ENCODE data around the gene ADARB2. TPM values are rescaled to one million over a fixed set of nuclear protein-coding genes. Genes with fewer than 3 reads are reported as not detected.
"Not testable (repeated sequence)": the region's sequence is repeated elsewhere in the genome, so short reads cannot be mapped to it uniquely, and the experiment has no call there.

ADARB2 gene
- total and polyA plus RNA-seq, 5 donors: 0.53 to 1.6 (median 0.59) TPM

- intact Hi-C loops (cut with DNase I): no loop called here
- H3K9me3 ChIP-seq (ENCODE audit: control insufficient read depth, low read length): no peaks in the 10 kb centered on the region
- no peak overlapping the region for H3K27ac ChIP-seq (ENCODE audit: low read length)
- ATAC-seq (no peak), DNase-seq (no peak)
- no peaks in the 10 kb centered on the region for H3K27me3 ChIP-seq (ENCODE audit: control insufficient read depth, insufficient read depth)
- no peaks in the 10 kb centered on the region for H3K4me1 ChIP-seq (ENCODE audit: control insufficient read depth, insufficient read depth, low read length)
- H3K4me3 ChIP-seq (ENCODE audit: low read length): no peak overlapping the region
- WGBS: 82% methylated on average over 11 of the region's 11 CpGs
Measured at GRCh38 chr10:1625731-1626130, 111.6 kb downstream of the ADARB2 start.

GRCh38 chr10:1625079-1625478, 112.2 kb downstream of the ADARB2 start:
- intact Hi-C loops (cut with DNase I): no loop called here
- Histone ChIP-seq H3K4me3 (ENCODE audit: low read length) (no peak overlapping the region), H3K4me1 (ENCODE audit: control insufficient read depth, insufficient read depth, low read length) (no peaks in the 10 kb centered on the region), H3K9me3 (ENCODE audit: control insufficient read depth, low read length) (no peaks in the 10 kb centered on the region), H3K27ac (ENCODE audit: low read length) (no peak overlapping the region), H3K27me3 (ENCODE audit: control insufficient read depth, insufficient read depth) (no peaks in the 10 kb centered on the region)
- DNase-seq (no peak), ATAC-seq (no peak)
- WGBS: 85% methylated on average over 9 of the region's 9 CpGs

GRCh38 chr10:1624240-1624639, 113.1 kb downstream of the ADARB2 start:
- Histone ChIP-seq H3K9me3 (ENCODE audit: control insufficient read depth, low read length) (no peaks in the 10 kb centered on the region), H3K27ac (ENCODE audit: low read length) (no peak overlapping the region), H3K4me1 (ENCODE audit: control insufficient read depth, insufficient read depth, low read length) (no peaks in the 10 kb centered on the region), H3K27me3 (ENCODE audit: control insufficient read depth, insufficient read depth) (no peaks in the 10 kb centered on the region), H3K4me3 (ENCODE audit: low read length) (no peak overlapping the region)
- ATAC-seq (no peak), DNase-seq (no peak)
- WGBS: 66% methylated on average over 12 of the region's 12 CpGs
- intact Hi-C loops (cut with DNase I): no loop called here

- Histone ChIP-seq H3K27ac (ENCODE audit: low read length) (no peak overlapping the region), H3K4me1 (ENCODE audit: control insufficient read depth, insufficient read depth, low read length) (no peaks in the 10 kb centered on the region), H3K9me3 (ENCODE audit: control insufficient read depth, low read length) (no peaks in the 10 kb centered on the region), H3K4me3 (ENCODE audit: low read length) (no peak overlapping the region), H3K27me3 (ENCODE audit: control insufficient read depth, insufficient read depth) (no peaks in the 10 kb centered on the region)
- intact Hi-C loops (cut with DNase I): no loop called here
- DNase-seq (no peak), ATAC-seq (no peak)
Measured at GRCh38 chr10:1620803-1621202, 116.5 kb downstream of the ADARB2 start.

GRCh38 chr10:1617376-1618317, 119.7 kb downstream of the ADARB2 start:
- not testable (repeated sequence) for DNase-seq, ATAC-seq
- 19% methylated on average over 13 of the region's 13 CpGs for WGBS

GRCh38 chr10:1616701-1617100, 120.6 kb downstream of the ADARB2 start:
- intact Hi-C loops (cut with DNase I); DNase-seq; H3K27ac ChIP-seq (ENCODE audit: low read length); ATAC-seq; H3K9me3 ChIP-seq (ENCODE audit: control insufficient read depth, low read length); H3K4me1 ChIP-seq (ENCODE audit: control insufficient read depth, insufficient read depth, low read length); H3K4me3 ChIP-seq (ENCODE audit: low read length); H3K27me3 ChIP-seq (ENCODE audit: control insufficient read depth, insufficient read depth): not testable (repeated sequence)
- WGBS: 32% methylated on average over 9 of the region's 9 CpGs

More at GRCh38 chr10:1617376-1618317, 119.7 kb downstream of the ADARB2 start:
- H3K27me3 ChIP-seq (ENCODE audit: control insufficient read depth, insufficient read depth); H3K4me1 ChIP-seq (ENCODE audit: control insufficient read depth, insufficient read depth, low read length); H3K27ac ChIP-seq (ENCODE audit: low read length); H3K4me3 ChIP-seq (ENCODE audit: low read length); intact Hi-C loops (cut with DNase I); H3K9me3 ChIP-seq (ENCODE audit: control insufficient read depth, low read length): not testable (repeated sequence)

- intact Hi-C loops (cut with DNase I): no loop called here
- DNase-seq (no peak), ATAC-seq (no peak)
- Histone ChIP-seq H3K4me1 (ENCODE audit: control insufficient read depth, insufficient read depth, low read length) (no peaks in the 10 kb centered on the region), H3K4me3 (ENCODE audit: low read length) (no peak overlapping the region), H3K9me3 (ENCODE audit: control insufficient read depth, low read length) (no peaks in the 10 kb centered on the region), H3K27ac (ENCODE audit: low read length) (no peak overlapping the region), H3K27me3 (ENCODE audit: control insufficient read depth, insufficient read depth) (no peaks in the 10 kb centered on the region)
- WGBS: 82% methylated on average over 12 of the region's 12 CpGs
Measured at GRCh38 chr10:1615186-1615954, 122.0 kb downstream of the ADARB2 start.

- H3K4me1 ChIP-seq (ENCODE audit: control insufficient read depth, insufficient read depth, low read length): no peaks in the 10 kb centered on the region
- ATAC-seq: no peak
- DNase-seq: no peak
- H3K9me3 ChIP-seq (ENCODE audit: control insufficient read depth, low read length): no peaks in the 10 kb centered on the region
- H3K27ac ChIP-seq (ENCODE audit: low read length): no peak overlapping the region
- no peak overlapping the region for H3K4me3 ChIP-seq (ENCODE audit: low read length)
- no peaks in the 10 kb centered on the region for H3K27me3 ChIP-seq (ENCODE audit: control insufficient read depth, insufficient read depth)
- intact Hi-C loops (cut with DNase I): no loop called here
- 77% methylated on average over 9 of the region's 9 CpGs for WGBS
Measured at GRCh38 chr10:1613511-1613910, 123.8 kb downstream of the ADARB2 start.

- no peak overlapping the region for H3K27ac ChIP-seq (ENCODE audit: low read length)
- no peaks in the 10 kb centered on the region for H3K9me3 ChIP-seq (ENCODE audit: control insufficient read depth, low read length)
- no peaks in the 10 kb centered on the region for H3K4me1 ChIP-seq (ENCODE audit: control insufficient read depth, insufficient read depth, low read length)
- WGBS: 23% methylated on average over 5 of the region's 5 CpGs
- ATAC-seq: no peak
- DNase-seq: no peak
- H3K4me3 ChIP-seq (ENCODE audit: low read length): no peak overlapping the region
- intact Hi-C loops (cut with DNase I): no loop called here
- no peaks in the 10 kb centered on the region for H3K27me3 ChIP-seq (ENCODE audit: control insufficient read depth, insufficient read depth)
Measured at GRCh38 chr10:1612908-1613307, 124.4 kb downstream of the ADARB2 start.

GRCh38 chr10:1611936-1612550, 125.3 kb downstream of the ADARB2 start:
- Histone ChIP-seq H3K4me1 (ENCODE audit: control insufficient read depth, insufficient read depth, low read length) (no peaks in the 10 kb centered on the region), H3K9me3 (ENCODE audit: control insufficient read depth, low read length) (no peaks in the 10 kb centered on the region), H3K27ac (ENCODE audit: low read length) (no peak overlapping the region), H3K4me3 (ENCODE audit: low read length) (no peak overlapping the region), H3K27me3 (ENCODE audit: control insufficient read depth, insufficient read depth) (no peaks in the 10 kb centered on the region)
- 57% methylated on average over 21 of the region's 21 CpGs for WGBS
- intact Hi-C loops (cut with DNase I): no loop called here
- DNase-seq (no peak), ATAC-seq (no peak)
